GM20431 (cell line): ENCODE results near the gene ARHGAP22.

Source experiments
- in situ Hi-C: fragments of 300-500 bp; cut with MseI, MboI; formaldehyde crosslinking; loops from one replicate; pipeline ENCODE4 v1.15.0; 2020; ENCODE audit warnings: low sequenced_read_pairs; ENCODE audit not compliant: unreplicated experiment

Gene ARHGAP22

DNA sequence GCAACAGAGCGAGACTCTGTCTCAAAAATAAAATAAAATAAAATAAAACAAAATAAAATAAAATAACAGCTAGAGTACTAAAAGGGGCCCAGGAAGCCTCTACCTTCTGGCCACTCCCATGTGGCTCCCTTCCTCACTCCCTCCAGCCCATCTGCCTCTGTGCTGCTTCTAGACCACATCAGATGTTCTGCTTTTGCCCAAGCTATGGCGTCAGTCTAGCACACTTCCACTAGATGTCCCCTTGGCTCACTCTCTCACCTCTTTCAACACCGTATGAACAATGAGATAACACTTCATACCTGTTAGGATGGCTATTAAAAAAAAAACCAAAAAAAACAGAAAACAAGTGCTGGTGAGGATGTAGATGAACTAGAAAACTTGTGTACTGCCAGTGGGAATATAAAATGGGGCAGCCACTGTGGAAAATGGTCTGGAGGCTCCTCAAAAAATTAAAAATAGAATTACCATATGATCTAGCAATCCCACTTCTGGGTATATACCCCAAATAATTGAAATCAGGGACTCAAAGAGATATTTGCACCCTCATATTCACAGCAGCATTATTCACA lies 132.3 kb downstream of the ARHGAP22 start:
- in situ Hi-C loops = no loop called here

DNA sequence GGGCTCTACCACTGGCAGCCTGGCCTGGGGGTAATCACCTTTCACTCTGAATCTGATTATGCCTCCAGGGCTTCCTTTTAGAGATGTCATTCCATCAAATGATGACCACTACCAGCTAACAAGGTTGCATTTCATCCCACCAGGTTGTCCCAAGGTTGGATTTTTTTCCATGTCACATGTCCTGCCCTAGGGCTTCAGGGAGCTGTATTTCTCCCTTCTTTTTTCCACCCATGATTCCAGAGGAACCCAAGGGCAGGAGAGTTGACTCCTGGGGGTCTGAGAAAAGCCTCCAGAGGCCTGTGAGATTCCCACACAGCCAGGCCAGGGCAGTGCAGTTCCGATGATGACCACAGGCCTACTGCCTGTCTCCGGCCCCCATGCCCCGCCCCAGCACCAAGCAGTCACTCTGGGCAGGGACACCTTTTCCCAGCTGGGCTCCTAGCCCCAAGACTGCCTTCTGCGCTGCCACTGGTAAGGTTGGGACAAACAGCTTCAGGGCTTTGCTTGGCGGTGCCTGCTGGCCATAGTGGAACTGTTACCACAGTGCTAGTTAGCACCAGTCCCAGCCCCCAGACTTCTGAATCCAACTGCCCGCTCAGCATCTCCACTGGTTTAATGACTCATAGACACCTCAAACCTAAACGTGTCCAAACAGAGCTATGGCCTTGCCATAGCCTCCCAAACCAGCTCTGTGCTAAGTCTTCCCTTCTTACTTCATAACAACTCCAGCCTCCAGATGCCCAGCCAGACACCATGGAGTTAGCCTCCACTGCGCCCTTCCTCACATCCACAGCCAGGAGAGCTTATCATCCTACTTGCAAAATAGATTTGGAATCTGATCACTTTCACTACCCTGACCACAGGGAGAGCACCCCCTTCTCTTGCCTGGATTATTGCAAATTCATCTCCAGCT lies 133.7 kb downstream of the ARHGAP22 start:
- in situ Hi-C loops = no loop called here

GRCh38 chr10:48470115-48470892 lies 134.6 kb downstream of the ARHGAP22 start:
- in situ Hi-C loops = no loop called here

- in situ Hi-C loops = no loop called here
These were observed 135.3 kb downstream of the ARHGAP22 start for GRCh38 chr10:48469516-48470020.

DNA sequence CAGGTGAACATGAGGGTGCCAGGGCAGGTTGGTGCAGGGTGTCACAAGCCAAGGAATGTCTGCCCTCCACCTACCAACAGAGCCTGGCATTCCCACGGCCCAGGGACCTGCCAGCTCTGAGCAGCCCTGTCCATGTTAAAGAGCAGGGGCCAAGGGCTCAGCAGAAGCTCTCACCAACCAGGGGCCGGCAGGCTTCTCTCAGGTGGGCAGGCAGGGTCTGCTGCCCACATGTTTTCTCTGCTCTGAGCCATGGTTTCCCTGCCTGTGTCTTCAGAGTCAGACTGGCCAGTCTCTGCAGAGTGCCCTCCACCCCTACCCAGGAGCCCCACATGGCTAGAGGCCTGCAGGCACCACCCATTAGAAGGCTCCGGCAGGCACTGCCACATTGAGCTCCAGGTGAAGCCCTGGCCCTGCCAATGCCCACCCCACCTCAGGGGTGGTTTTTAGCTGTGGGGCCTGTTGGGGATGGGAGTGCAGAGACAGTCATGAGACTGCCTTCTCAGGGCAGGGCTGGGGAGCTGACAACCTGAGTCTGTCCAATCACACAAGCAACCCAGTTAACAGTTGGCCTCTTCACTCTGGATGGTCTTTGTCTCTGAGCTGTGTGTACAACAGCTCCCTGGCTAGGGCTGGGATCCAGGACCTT lies 135.9 kb downstream of the ARHGAP22 start:
- in situ Hi-C loops = no loop called here

DNA sequence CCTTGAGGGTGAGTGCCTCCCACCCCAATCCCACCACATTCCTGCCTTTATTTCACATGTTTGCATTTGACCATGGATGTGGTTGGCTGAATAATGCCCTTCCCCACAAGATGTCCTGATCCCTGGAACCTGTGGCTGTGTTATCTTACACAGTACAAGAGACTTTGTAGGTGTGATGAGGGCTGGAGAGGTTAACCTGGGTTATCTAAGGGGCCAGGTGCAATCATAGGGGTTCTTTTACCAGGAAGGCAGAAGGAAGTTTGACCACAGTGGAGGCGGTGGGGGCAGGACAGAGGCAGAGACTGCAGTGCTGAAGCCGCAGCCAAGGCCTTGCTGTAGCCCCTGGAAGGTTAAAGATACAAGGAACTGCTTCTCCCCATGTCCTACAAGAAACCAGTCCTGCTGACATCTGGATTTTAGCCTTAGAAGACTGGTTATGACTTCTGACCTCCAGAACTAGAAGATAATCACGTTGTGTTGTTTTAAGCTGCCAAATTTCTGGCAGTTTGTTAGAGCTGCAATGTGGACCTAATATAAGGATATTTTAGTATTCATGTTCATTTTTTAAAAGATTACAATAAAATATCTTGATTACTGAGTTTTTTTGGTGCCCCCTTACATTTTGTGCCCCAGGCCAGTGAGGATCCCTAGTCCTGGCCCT lies 136.6 kb downstream of the ARHGAP22 start:
- in situ Hi-C loops = no loop called here

GRCh38 chr10:48467669-48468068 lies 137.2 kb downstream of the ARHGAP22 start:
- in situ Hi-C loops = no loop called here

- in situ Hi-C loops = no loop called here
These were observed 138.1 kb downstream of the ARHGAP22 start for GRCh38 chr10:48466611-48467240.

DNA sequence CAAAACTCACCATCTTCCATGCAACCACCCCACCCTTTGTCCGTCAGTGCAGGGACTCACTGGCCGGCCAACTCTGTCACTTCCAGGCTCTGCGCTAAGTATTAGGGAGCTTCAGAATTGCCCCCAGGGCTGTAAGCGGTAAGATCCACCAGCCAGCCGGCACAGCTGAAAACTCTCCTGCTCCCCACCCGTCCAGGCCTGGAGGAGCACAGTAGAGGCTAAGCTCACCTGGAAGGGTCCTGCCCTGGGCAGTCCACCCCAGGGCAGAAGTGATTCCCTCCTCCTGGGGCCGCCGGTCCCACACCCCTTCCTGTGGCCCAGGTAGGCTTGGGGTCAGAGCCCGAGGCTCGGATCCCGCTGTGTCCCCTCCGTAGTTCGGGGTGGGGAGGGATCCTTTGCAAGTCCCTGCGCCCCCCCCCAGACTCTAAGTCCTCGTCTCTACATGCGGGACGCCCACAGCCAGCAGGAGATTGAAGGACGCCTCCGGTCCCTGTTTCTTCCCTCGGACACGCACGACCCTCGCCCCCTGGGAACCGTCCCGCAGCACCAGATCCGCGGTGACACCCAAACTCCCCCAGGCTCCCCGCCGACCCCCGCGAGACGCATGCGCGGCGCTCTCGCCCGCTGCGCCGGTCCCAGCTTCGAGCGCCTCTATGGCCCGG lies 138.9 kb downstream of the ARHGAP22 start:
- in situ Hi-C loops = no loop called here

- in situ Hi-C loops = no loop called here
These were observed 139.8 kb downstream of the ARHGAP22 start for GRCh38 chr10:48464871-48465736.

- in situ Hi-C loops = no loop called here
These were observed 140.6 kb downstream of the ARHGAP22 start for GRCh38 chr10:48464121-48464870.

GRCh38 chr10:48463318-48464003 lies 141.4 kb downstream of the ARHGAP22 start:
- in situ Hi-C loops = no loop called here

- in situ Hi-C loops = no loop called here
These were observed 142.3 kb downstream of the ARHGAP22 start for GRCh38 chr10:48462482-48463020.

DNA sequence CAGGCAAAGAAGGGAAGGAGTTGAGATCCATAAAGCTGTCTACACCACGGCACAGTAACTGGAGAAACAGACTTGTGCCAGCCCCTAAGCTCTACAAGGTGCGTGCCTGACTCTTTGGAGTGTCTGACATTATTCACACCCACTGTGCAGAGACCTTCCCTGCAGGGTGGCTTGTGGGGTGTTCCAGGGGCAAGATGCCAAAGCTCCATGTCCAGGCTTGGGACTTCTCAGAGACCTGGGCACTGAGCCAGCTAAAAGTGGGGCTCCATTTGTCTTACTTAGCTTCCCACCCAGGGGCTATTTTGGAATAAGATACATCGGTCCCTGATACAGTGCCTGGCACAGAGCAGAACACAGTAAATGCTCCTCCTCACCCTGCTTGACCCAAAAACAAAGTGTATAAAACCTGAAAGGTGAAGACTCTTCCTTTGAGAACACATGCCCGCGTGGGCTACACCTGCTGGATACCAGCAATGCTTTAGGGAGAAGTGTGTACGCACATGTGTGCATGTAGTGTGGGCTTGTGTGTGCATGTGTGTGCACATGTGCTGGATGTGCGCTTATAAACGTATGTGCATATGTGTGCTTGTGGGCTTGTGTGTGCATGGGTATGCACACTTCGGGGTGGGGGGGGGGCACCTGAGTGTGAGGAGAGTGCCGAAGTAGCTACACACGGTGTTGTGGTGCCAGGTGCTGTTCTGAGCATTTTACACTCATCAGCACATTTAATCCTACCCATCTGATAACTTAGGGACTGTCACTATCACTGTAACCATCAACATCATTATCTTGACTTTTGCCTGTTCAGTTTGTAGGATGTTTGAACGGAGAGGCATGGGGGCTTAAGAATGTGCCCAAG lies 143.0 kb downstream of the ARHGAP22 start:
- in situ Hi-C loops = no loop called here

- in situ Hi-C loops = no loop called here
These were observed 144.7 kb downstream of the ARHGAP22 start for GRCh38 chr10:48460182-48460581.
